Measurements from ENCODE around the gene BLTP2. TPM values are rescaled to one million over a fixed set of nuclear protein-coding genes. Genes with fewer than 3 reads are reported as not detected.

BLTP2 gene
- total RNA-seq, 4 donors from 2014 or later = 71.6 to 93.4 (median 81.0) TPM

GRCh38 chr17:28645576-28645939 is 600 bp upstream of the BLTP2 start:
- ATAC-seq = no peak
- Histone ChIP-seq H3K4me3 (peak overlapping the region; percentile 90 to 92 (median 92)), H3K36me3 (peaks cover 0 to 41% of the 10 kb centered on the region in 2 donors), H3K27ac (peak overlapping the region; percentile 90 to 98 (median 96)), H3K4me1 (peaks cover 29 to 33% of the 10 kb centered on the region in 2 donors), H3K27me3 (no peaks in the 10 kb centered on the region), H3K9me3 (no peaks in the 10 kb centered on the region)
- intact Hi-C loops (cut with DNase I; ENCODE audit: low total_unique reads) (loop anchor here (1.0 to 2.0 kb wide), 5 partner anchors 16 to 649 kb away; partner anchors contain the start of genes NUFIP2, PHF12, PIGS and RPL23A), in situ Hi-C loops (cut with MboI; ENCODE audit: low sequenced_read_pairs in 4 of 4) (no loop called here)
- DNase-seq = no peak
- TF ChIP-seq POLR2A (IDR thresholded peaks at IDR 0.05) (no peak), CTCF (IDR thresholded peaks at IDR 0.05 in 4 of 5, conservative IDR thresholded peaks at IDR 0.05 in 1 of 5) (peak in 1 of 5 experiments; percentile 13)

- H3K27ac ChIP-seq = peak overlapping the region; percentile 90 to 98 (median 96)
- peaks cover 29 to 33% of the 10 kb centered on the region in 2 donors for H3K4me1 ChIP-seq
- in situ Hi-C loops (cut with MboI; ENCODE audit: low sequenced_read_pairs in 4 of 4) (no loop called here), intact Hi-C loops (cut with DNase I; ENCODE audit: low total_unique reads) (loop anchor here (2.0 kb wide), 2 partner anchors 73 to 75 kb away; partner anchors contain the start of genes PIGS and RPL23A)
- H3K36me3 ChIP-seq = peaks cover under 1 to 55% of the 10 kb centered on the region in 2 donors
- H3K27me3 ChIP-seq = no peaks in the 10 kb centered on the region
- ATAC-seq (peak; percentile 32 to 38), DNase-seq (peak in 1 of 2 donors; percentile 39)
- H3K9me3 ChIP-seq = no peaks in the 10 kb centered on the region
- H3K4me3 ChIP-seq = peak overlapping the region; percentile 78 to 92 (median 90)
- TF ChIP-seq CTCF (IDR thresholded peaks at IDR 0.05 in 4 of 5, conservative IDR thresholded peaks at IDR 0.05 in 1 of 5) (peak in 4 of 5 experiments; percentile 39 to 65 (median 54)), POLR2A (IDR thresholded peaks at IDR 0.05) (peak in 1 of 2 donors; percentile 6)
These were observed 773 bp downstream of the BLTP2 start for GRCh38 chr17:28643983-28644786.

DNA sequence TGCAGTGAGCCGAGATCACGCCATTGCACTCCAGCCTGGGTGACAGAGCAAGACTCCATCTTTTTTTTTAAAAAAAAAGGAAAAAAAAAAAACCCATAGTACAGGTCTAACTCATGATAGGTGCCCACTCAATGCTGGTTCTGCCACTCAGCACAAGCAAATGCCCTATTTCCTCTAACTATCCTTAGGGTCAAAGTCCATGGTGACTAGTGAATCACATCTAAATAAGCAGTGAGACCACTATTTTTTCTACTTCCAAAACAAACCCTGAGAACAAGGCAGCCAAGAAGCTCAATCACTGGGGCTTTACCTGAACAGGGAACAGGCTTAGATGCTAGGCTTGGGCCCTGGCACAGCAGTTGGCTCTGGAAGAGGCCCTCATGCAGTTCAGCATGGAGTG is 3.4 kb downstream of the BLTP2 start:
- intact Hi-C loops (cut with DNase I; ENCODE audit: low total_unique reads) (no loop called here), in situ Hi-C loops (cut with MboI; ENCODE audit: low sequenced_read_pairs in 4 of 4) (no loop called here)
- no peak for DNase-seq
- no peak for ATAC-seq
- H3K4me3 ChIP-seq = no peak overlapping the region
- H3K27me3 ChIP-seq = no peaks in the 10 kb centered on the region
- peaks cover 3 to 70% of the 10 kb centered on the region in 2 donors for H3K36me3 ChIP-seq
- no peak overlapping the region for H3K27ac ChIP-seq
- TF ChIP-seq POLR2A (IDR thresholded peaks at IDR 0.05) (no peak), CTCF (IDR thresholded peaks at IDR 0.05 in 4 of 5, conservative IDR thresholded peaks at IDR 0.05 in 1 of 5) (no peak)
- no peaks in the 10 kb centered on the region for H3K9me3 ChIP-seq
- peaks cover 23 to 26% of the 10 kb centered on the region in 2 donors for H3K4me1 ChIP-seq

GRCh38 chr17:28635506-28635905 is 9.5 kb downstream of the BLTP2 start:
- H3K9me3 ChIP-seq = no peaks in the 10 kb centered on the region
- in situ Hi-C loops (cut with MboI; ENCODE audit: low sequenced_read_pairs in 4 of 4) (no loop called here), intact Hi-C loops (cut with DNase I; ENCODE audit: low total_unique reads) (no loop called here)
- no peak for TF ChIP-seq POLR2A (IDR thresholded peaks at IDR 0.05)
- no peaks in the 10 kb centered on the region for H3K27me3 ChIP-seq
- no peak overlapping the region for H3K4me3 ChIP-seq
- peaks cover 3 to 100% of the 10 kb centered on the region in 2 donors for H3K36me3 ChIP-seq
- DNase-seq (no peak), ATAC-seq (no peak)
- no peaks in the 10 kb centered on the region for H3K4me1 ChIP-seq
- no peak overlapping the region for H3K27ac ChIP-seq

- ATAC-seq (no peak), DNase-seq (no peak)
- TF ChIP-seq POLR2A (IDR thresholded peaks at IDR 0.05) (no peak), CTCF (IDR thresholded peaks at IDR 0.05 in 4 of 5, conservative IDR thresholded peaks at IDR 0.05 in 1 of 5) (no peak)
- in situ Hi-C loops (cut with MboI; ENCODE audit: low sequenced_read_pairs in 4 of 4) (no loop called here), intact Hi-C loops (cut with DNase I; ENCODE audit: low total_unique reads) (no loop called here)
- Histone ChIP-seq H3K36me3 (peaks cover 3 to 100% of the 10 kb centered on the region in 2 donors), H3K4me3 (no peak overlapping the region), H3K27me3 (no peaks in the 10 kb centered on the region), H3K9me3 (no peaks in the 10 kb centered on the region), H3K27ac (no peak overlapping the region), H3K4me1 (no peaks in the 10 kb centered on the region)
These were observed 10.6 kb downstream of the BLTP2 start for GRCh38 chr17:28634206-28634865.

Data from gastrocnemius medialis (tissue), 4 donors.